Upper lobe of right lung (tissue), 1 donor: ENCODE data around the gene S100PBP. TPM values are rescaled to one million over a fixed set of nuclear protein-coding genes. Genes with fewer than 3 reads are reported as not detected.
A peak's percentile ranks its signal among the peaks of the same experiment; 100 is the strongest.
"Not testable (repeated sequence)": the region's sequence is repeated elsewhere in the genome, so short reads cannot be mapped to it uniquely, and the experiment has no call there.

ENCODE experiments used
- ATAC-seq: fragments of 200-7000 bp; cut with Tn5 transposase; one replicate; pipeline ENCODE4 v1.9.1; 2020; ENCODE audit warnings: mild to moderate bottlenecking, moderate library complexity
- DNase-seq: peaks from one replicate; pipeline ENCODE4 v3.0.0-alpha.2; 2020
- H3K27ac ChIP-seq: fragments of 200-600 bp; one replicate; pipeline ENCODE4 v1.8.0; 2022
- H3K27me3 ChIP-seq: fragments of 200-600 bp; one replicate; pipeline ENCODE4 v1.8.0; 2022; ENCODE audit warnings: mild to moderate bottlenecking
- H3K36me3 ChIP-seq: fragments of 200-600 bp; one replicate; pipeline ENCODE4 v1.8.0; 2022
- H3K4me1 ChIP-seq: fragments of 200-600 bp; one replicate; pipeline ENCODE4 v1.8.0; 2022
- H3K4me3 ChIP-seq: fragments of 200-600 bp; one replicate; pipeline ENCODE4 v1.8.0; 2022; ENCODE audit warnings: mild to moderate bottlenecking
- H3K9me3 ChIP-seq: fragments of 200-600 bp; one replicate; pipeline ENCODE4 v1.8.0; 2022
- CTCF ChIP-seq: fragments of 200-600 bp; IDR thresholded peaks from one replicate; pipeline ENCODE4 v1.8.0; 2022; ENCODE audit warnings: antibody characterized with exemption
- intact Hi-C: fragments of 100-400 bp; cut with DNase I; formaldehyde crosslinking; loops from one replicate; pipeline ENCODE4 v1.11.0; 2022
- total RNA-seq: library from RNA; stranded (reverse); fragmentation: NEBNext Ultra II Directional; extraction: Animal tissue kit (Norgen Biotek cat#: 25700); gene quantifications from one replicate; pipeline ENCODE4 v1.2.1, GENCODE V29; 2021
- donor health status: DM: no; HTN: yes; CAD: no; lungs with severe emphysema.

The S100PBP gene
- total RNA-seq, 1 donor from 2014 or later, result 34.9 TPM

- DNase-seq (no peak), ATAC-seq (peak; percentile 54)
- intact Hi-C loops, result no loop called here
- Histone ChIP-seq H3K27ac (peak overlapping the region; percentile 5), H3K9me3 (no peaks in the 10 kb centered on the region), H3K4me3 (no peak overlapping the region), H3K36me3 (peaks cover 97% of the 10 kb centered on the region), H3K27me3 (no peaks in the 10 kb centered on the region), H3K4me1 (peaks cover 9% of the 10 kb centered on the region)
- TF ChIP-seq CTCF, result no peak
These were observed 37.4 kb upstream of the S100PBP start for GRCh38 chr1:32780005-32780404.

- Histone ChIP-seq H3K4me1 (peaks cover 3% of the 10 kb centered on the region), H3K4me3 (no peak overlapping the region), H3K9me3 (no peaks in the 10 kb centered on the region), H3K36me3 (peaks cover 97% of the 10 kb centered on the region), H3K27me3 (no peaks in the 10 kb centered on the region), H3K27ac (peak overlapping the region; percentile 5)
- intact Hi-C loops, result no loop called here
- ATAC-seq (no peak), DNase-seq (no peak)
- no peak for TF ChIP-seq CTCF
These were observed 36.7 kb upstream of the S100PBP start for GRCh38 chr1:32780628-32781234.

GRCh38 chr1:32782086-32782485 lies 35.4 kb upstream of the S100PBP start:
- no peak for TF ChIP-seq CTCF
- no peak for DNase-seq
- peaks cover 98% of the 10 kb centered on the region for H3K36me3 ChIP-seq
- intact Hi-C loops, result no loop called here
- H3K9me3 ChIP-seq, result no peaks in the 10 kb centered on the region
- ATAC-seq, result no peak
- no peak overlapping the region for H3K4me3 ChIP-seq
- H3K27me3 ChIP-seq, result no peaks in the 10 kb centered on the region
- H3K27ac ChIP-seq, result no peak overlapping the region
- no peaks in the 10 kb centered on the region for H3K4me1 ChIP-seq

GRCh38 chr1:32783851-32784250 lies 33.6 kb upstream of the S100PBP start:
- Histone ChIP-seq H3K9me3 (no peaks in the 10 kb centered on the region), H3K27me3 (no peaks in the 10 kb centered on the region), H3K4me3 (no peak overlapping the region), H3K36me3 (peaks cover 99% of the 10 kb centered on the region), H3K27ac (no peak overlapping the region), H3K4me1 (no peaks in the 10 kb centered on the region)
- no peak for TF ChIP-seq CTCF
- intact Hi-C loops, result no loop called here
- DNase-seq (no peak), ATAC-seq (no peak)

- H3K36me3 ChIP-seq, result peaks cover 99% of the 10 kb centered on the region
- intact Hi-C loops, result no loop called here
- no peak for ATAC-seq
- H3K4me1 ChIP-seq, result no peaks in the 10 kb centered on the region
- DNase-seq, result no peak
- no peak for TF ChIP-seq CTCF
- no peak overlapping the region for H3K27ac ChIP-seq
- no peak overlapping the region for H3K4me3 ChIP-seq
- no peaks in the 10 kb centered on the region for H3K27me3 ChIP-seq
- H3K9me3 ChIP-seq, result no peaks in the 10 kb centered on the region
These were observed 32.6 kb upstream of the S100PBP start for GRCh38 chr1:32784817-32785216.

GRCh38 chr1:32786856-32787255 lies 30.6 kb upstream of the S100PBP start:
- ATAC-seq (no peak), DNase-seq (no peak)
- TF ChIP-seq CTCF, result peak; percentile 37
- Histone ChIP-seq H3K36me3 (peaks cover 97% of the 10 kb centered on the region), H3K27ac (no peak overlapping the region), H3K27me3 (no peaks in the 10 kb centered on the region), H3K9me3 (no peaks in the 10 kb centered on the region), H3K4me1 (no peaks in the 10 kb centered on the region), H3K4me3 (no peak overlapping the region)
- intact Hi-C loops, result no loop called here

GRCh38 chr1:32789356-32789755 lies 28.1 kb upstream of the S100PBP start:
- H3K9me3 ChIP-seq, DNase-seq, H3K4me1 ChIP-seq, ATAC-seq, intact Hi-C loops, H3K27ac ChIP-seq, H3K27me3 ChIP-seq, H3K4me3 ChIP-seq: not testable (repeated sequence)
- H3K36me3 ChIP-seq, result peaks cover 91% of the 10 kb centered on the region
